Renal cortex interstitium (tissue), 11 donors: ENCODE data around the gene DOCK6. TPM values are rescaled to one million over a fixed set of nuclear protein-coding genes. Genes with fewer than 3 reads are reported as not detected.
A peak's percentile ranks its signal among the peaks of the same experiment; 100 is the strongest.
"Not testable (repeated sequence)": the region's sequence is repeated elsewhere in the genome, so short reads cannot be mapped to it uniquely, and the experiment has no call there.

Source experiments
- DNase-seq, 11 donors: peaks; one replicate each; pipeline ENCODE4 v3.0.0-alpha.2; 2013; ENCODE audit warnings: low read depth in 9 of 11, low spot score in 4 of 11; ENCODE audit errors: extremely low read depth in 1 of 11
- polyA plus RNA-seq, 3 donors: library from polyadenylated mRNA; unstranded; fragments of 120-200 nt; gene quantifications; one replicate each; pipeline ENCODE4 v1.2.1, GENCODE V29; 2013; ENCODE audit not compliant: insufficient read length in 3 of 3

The DOCK6 gene
- polyA plus RNA-seq, 3 donors: 36.4 to 66.4 (median 52.8) TPM

DNA sequence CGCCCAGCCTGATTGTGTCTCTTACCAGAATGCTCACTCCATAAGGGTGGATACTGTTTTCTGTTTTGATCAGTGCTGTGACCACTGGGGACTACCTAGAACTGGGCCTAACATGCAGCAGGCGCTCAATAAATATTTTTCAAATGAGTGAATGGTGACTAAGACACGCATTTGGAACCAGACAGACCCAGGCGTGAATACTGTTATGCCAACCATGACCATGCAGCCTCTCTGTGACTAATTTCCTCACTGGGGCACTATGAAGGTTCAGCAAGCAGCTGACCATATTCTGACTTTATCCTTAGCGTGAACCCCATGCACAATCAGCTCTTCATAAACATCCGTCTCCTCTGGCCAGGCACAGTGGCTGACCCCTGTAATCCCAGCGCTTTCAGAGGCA lies 93.8 kb downstream of the DOCK6 start:
- DNase-seq: no peak

DNA sequence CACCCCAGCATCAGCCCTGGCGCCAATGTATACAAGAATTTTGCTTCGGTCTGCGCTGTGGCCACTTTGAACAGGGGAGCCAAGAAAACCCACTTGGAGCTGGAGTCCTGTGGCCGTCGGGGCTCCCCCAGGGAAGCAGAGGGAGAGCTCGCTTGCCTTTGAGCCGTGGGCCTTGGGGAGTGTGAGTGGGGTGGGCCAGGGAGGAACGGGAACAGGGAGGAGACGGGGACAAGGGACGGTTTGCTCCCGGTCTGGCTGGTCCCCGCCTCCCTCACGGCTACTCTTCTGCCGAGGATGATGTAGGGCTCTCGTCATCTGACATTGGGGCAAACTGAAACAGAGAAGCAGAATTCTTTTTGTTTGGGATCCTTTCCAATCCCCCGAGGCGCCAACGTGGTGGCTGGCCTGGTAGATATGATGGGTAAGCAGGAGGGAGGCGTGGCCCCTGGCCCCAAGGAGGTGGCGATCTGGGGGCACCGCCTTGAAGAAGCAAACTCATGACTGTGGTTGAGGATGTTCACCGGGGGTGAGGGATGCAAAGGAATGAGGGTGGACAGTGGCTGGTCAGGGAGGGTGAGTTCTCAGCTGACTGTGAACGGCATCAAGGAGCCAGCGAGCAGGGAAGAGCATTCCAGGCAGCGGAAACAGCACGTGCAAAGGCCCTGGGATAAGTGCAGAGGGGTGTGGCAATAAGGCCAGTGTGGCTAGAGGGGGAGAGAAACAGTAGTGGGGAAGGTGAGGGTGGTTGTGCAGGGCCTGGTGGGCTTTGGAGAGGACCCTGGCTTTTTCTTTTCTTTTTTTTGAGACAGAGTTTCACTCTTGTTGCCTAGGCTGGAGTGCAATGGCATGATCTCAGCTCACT lies 95.8 kb downstream of the DOCK6 start:
- no peak for DNase-seq

DNA sequence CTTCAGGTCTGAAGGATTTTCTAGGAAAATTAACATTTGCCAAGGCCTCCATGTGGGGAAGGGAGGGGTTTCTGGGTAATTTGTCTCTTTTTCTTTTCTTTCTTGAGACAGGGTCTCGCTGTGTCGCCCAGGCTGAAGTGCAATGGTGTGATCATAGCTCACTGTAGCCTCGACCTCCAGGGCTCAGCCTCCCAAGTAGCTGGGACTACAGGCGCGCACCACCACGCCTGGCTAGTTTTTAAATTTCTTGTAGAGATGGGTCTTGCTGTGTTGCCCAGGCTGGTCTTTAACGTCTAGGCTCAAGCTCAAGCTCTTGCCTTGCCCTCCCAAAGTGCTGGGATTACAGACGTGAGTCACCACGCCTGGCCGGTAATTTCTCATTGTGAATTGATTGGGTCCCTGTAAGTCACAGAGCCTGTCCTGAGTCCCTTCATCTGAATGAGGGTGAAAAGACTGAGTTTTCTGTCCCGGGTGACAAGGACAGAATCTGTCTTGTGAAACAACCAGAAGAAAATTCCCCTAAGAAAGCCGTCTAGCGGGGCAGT lies 96.8 kb downstream of the DOCK6 start:
- no peak for DNase-seq

DNA sequence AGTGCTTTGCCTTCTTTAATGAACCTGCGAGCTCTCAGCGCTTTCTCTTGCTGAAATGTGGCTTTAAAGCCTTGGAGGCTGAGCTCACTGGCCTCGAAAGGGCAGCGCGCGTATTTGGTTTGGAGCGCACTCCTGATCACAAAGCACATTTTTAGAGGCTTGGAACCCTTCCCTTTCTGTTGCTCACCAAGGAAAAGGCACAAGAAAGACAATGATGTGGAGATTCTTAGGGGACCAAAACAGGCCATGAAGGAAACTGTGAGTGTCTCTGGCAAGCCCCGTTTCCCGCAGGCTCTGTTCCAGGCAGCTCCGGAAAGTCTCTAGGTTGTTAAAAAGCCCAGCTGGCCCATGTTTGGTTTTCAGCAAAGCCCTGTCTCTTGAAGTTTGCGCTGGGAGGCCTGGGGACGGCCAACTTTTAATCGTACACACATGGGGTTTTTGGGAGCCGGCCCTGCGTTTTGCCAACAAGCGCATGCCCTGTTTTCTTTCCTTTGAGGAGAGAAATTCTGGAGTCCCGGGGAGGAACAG lies 97.4 kb downstream of the DOCK6 start:
- peak in 2 of 11 donors; percentile 59 to 73 for DNase-seq

DNA sequence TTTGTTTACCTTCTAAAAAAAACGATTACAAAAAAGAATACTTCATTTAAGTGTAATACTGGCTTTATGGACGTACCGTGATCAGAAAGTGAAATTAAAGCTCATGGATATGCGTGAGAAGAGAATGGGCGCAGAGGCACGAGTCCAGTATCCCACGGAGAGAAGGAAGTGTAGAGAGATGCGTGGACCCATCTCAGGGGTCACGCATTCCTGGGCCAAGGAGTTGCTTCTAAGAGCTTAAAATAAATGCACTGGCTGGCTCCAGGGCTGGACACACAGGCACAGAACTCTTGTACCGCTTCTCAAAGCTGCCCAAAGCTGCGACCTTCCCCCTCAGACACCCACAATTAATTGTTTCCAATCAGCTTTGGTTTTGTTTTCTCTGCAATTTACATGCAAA lies 98.0 kb downstream of the DOCK6 start:
- DNase-seq: no peak

DNA sequence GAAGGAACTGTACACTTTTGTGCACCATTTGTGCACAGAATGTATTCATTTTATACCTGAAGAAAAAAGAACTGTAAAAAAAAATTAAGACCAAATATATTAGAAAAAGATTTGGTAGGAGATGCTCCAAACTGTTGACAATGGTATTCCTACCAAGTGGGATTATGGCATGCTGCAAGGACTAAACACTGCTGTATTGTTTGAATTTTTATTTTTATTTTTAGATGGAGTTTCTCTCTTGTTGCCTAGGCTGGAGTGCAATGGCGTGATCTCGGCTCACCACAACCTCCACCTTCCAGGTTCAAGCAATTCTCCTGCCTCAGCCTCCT lies 101.9 kb downstream of the DOCK6 start:
- DNase-seq: not testable (repeated sequence)

DNA sequence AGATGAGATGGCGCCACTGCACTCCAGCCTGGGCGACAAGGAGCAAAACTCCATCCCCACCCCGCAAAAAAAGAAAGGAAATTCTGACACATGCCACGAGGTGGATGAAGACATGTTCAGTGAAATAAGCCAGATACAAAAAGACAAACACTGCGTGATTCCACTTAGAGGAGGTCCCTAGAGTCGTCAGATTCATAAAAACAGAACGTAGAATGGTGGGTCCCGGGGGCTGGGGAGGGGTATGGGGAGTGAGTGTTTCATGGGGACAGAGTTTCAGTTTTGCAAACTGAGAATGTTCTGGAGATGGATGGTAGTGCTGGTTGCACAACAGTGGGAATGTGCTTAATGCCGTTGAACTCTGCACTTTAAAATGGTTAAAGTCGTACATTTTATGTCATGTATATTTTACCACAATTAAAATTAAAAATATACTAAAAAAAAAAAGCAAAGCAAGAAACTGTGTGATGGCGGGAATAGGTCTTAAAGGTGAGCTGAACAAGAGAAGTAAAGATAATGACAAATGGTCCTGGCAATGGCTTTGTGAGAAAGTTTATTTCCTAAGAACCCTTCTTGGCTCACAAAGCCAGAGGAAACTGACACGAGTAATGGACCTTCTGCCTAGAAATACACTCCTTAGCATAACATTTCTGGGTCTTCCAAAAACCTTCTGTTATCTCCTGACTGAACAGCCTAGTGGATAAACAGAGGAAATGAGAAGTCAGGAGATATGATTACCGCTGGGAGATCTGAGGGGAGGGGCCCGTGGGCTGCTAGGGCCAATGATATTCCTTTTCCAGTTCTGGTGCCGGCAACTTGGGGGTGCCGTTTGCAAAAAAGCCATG lies 102.5 kb downstream of the DOCK6 start:
- no peak for DNase-seq

DNA sequence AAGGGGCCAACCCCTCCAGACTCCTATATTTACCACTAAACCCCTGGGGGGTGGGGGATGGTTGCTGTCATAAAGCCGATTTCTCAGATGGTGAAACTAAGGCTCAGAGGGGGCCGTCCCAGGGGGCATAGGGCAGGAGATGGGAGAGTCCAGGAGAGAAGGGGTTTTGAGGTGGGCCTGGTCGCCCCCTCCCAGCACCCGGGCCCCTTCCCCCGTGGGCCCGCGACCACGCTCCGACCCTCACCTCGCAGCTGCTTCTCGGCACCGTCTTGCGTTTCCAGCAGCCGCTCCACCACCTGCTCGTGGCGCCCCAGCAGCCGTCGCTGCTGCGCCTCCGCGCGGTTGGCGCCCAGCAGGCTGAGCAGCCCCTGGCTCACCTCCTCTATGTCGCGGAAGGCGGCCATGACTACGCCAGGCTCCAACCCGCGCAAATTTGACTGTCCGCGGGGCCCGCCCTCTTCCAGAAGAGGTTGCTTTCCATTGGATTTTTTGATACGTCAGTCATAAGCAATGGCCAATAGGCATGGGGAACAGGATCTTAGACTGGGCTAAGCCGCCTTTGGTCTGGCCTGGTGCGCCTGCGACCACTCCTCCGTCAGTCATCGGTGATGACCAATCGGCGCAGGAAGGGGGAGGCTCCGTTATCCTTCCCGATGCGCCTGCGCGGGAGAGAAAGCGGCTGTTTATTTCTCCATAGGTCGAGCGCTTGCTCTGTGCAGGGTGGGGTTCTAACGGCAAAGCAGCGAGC lies 106.8 kb downstream of the DOCK6 start, which contains the start of gene SPC24:
TSS of gene SPC24 (minus strand) at position 410 of the 748 bp plus-strand sequence. CDS start at position 404, 6 bp downstream.
- peak; percentile 90 to 98 (median 95) for DNase-seq

DNA sequence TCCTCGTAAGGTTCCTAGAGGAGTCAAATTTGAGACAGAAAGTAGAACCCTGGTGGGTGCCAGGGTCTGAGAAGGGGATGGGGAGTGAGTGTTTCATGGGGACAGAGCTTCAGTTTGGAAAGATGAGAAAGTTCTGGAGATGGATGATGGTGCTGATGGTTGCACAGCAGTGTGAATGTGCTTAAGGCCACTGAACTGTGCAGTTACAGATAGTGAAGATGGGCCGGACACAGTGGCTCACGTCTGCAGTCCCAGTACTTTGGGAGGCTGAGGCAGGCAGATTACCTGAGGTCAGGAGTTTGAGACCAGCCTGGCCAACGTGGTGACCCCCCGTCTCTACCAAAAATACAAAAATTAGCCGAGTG lies 107.7 kb downstream of the DOCK6 start:
- no peak for DNase-seq

DNA sequence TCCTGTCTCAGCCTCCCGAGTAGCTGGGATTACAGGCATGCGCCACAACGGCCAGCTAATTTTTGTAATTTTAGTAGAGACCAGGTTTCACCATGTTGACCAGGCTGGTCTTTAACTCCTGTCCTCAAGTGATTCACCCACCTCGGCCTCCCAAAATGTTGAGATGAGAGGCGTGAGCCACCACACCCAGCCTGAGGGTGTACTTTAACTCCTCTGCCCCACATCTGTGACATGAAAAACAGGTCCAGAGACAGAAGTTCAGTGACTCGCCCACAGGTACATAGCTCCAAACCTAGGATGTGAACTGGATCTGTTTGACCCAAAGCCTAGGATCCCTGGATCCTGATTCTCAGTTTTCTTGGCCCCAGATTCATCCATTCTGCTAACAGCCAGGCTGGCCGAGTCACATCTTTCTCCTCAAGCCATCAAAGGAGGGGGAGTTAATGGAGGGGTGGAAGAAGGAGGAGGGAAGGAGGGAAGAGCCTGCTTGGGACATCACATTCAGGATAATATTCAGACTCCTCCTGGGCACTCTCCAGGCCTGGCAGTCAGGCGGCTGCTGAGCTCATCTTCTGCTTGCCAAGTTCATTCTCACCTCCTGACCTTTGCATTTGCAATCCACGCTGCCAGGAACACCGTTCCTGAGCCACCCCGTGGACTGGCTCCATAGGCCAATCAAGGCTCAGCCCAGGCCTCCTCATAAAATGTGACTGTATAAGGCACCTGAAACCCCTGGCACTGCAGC lies 109.8 kb downstream of the DOCK6 start:
- no peak for DNase-seq

DNA sequence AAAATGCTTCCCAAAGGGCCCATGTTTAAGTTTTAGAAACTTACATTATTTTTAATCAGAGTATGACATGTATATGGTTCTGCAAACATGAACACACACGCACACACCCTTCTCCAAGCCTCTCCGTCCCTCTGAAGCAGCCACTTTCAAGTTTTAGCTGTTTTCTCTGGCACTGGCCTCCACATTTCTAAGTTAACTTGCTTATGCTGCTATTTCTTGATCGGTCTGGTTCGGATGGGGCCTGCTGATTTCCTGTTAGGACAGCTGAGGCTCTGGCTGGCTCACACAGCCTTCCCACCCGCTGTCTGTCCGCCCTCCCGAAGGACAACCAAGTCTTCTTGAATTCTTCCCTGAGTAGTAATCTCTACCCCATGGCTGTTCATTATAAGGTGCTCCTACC lies 111.1 kb downstream of the DOCK6 start:
- DNase-seq: peak in 2 of 11 donors; percentile 60 to 71

Other genes starting within 250 kb of the DOCK6 start
- gene LDLR, start 173.1 kb downstream of the DOCK6 start, polyA plus RNA-seq: 10 to 100 TPM; 23.2 to 28.9 (median 25.1) TPM
- 10 to 100 TPM; 18.4 to 21.8 (median 19.7) TPM for gene SPC24, start 106.7 kb downstream of the DOCK6 start, polyA plus RNA-seq
- gene KANK2, start 65.0 kb downstream of the DOCK6 start, polyA plus RNA-seq: 100 to 1,000 TPM; 115 to 130 (median 116) TPM
- under 1 TPM; 0.34 to 0.68 (median 0.41) TPM for gene ANGPTL8, start 22.9 kb downstream of the DOCK6 start, polyA plus RNA-seq
- gene TSPAN16, start 33.6 kb upstream of the DOCK6 start, polyA plus RNA-seq: not detected
- 10 to 100 TPM; 15.1 to 16.5 (median 16.3) TPM for gene RAB3D, start 77.1 kb upstream of the DOCK6 start, polyA plus RNA-seq
- 100 to 1,000 TPM; 128 to 145 (median 134) TPM for gene TMEM205, start 83.7 kb upstream of the DOCK6 start, polyA plus RNA-seq
- gene CCDC159, start 84.0 kb upstream of the DOCK6 start, polyA plus RNA-seq: 10 to 100 TPM; 22.4 to 43.2 (median 28.6) TPM
- gene PLPPR2, start 92.9 kb upstream of the DOCK6 start, polyA plus RNA-seq: 10 to 100 TPM; 10.1 to 16.8 (median 15.0) TPM
- 1 to 10 TPM; 3.1 to 3.6 (median 3.4) TPM for gene SWSAP1, start 112.1 kb upstream of the DOCK6 start, polyA plus RNA-seq
- 10 to 100 TPM; 18.9 to 40.6 (median 24.9) TPM for gene EPOR, start 121.8 kb upstream of the DOCK6 start, polyA plus RNA-seq
- gene RGL3, start 156.8 kb upstream of the DOCK6 start, polyA plus RNA-seq: 100 to 1,000 TPM in 1 of 3 donors, 10 to 100 TPM in 2; 62.2 to 151 (median 76.9) TPM
- 1 to 10 TPM; 1.5 to 1.9 (median 1.6) TPM for gene ODAD3, start 172.6 kb upstream of the DOCK6 start, polyA plus RNA-seq
- gene PRKCSH, start 173.1 kb upstream of the DOCK6 start, polyA plus RNA-seq: 100 to 1,000 TPM; 317 to 384 (median 351) TPM
- gene ELAVL3, start 218.5 kb upstream of the DOCK6 start, polyA plus RNA-seq: under 1 TPM; 0.19 to 0.52 (median 0.20) TPM
- 10 to 100 TPM in 2 of 3 donors, 1 to 10 TPM in 1; 8.1 to 11.0 (median 10.7) TPM for gene ZNF653, start 243.3 kb upstream of the DOCK6 start, polyA plus RNA-seq